ENCODE measurements around the gene TRPV6. TPM values are rescaled to one million over a fixed set of nuclear protein-coding genes. Genes with fewer than 3 reads are reported as not detected.

TRPV6 gene
- polyA plus RNA-seq, 1 experiment, result not detected

- no peak for TF ChIP-seq CTCF (IDR thresholded peaks at IDR 0.05; ENCODE audit: insufficient read depth, low read depth, low read length)
- Histone ChIP-seq H3K4me3 (ENCODE audit: low read depth, low read length) (no peak overlapping the region), H3K36me3 (ENCODE audit: control insufficient read depth, insufficient read depth, low read length) (no peaks in the 10 kb centered on the region), H3K27me3 (ENCODE audit: control insufficient read depth, insufficient read depth, low read length) (peaks cover 3% of the 10 kb centered on the region; the same call in 1 of the 2 replicates)
- DNase-seq (ENCODE audit: low read depth), result no peak
- ChIA-PET POLR2A (no interaction called here), CTCF (interaction anchor here (1.3 to 2.1 kb wide), 3 partner anchors 139 to 351 kb away, joined by 3 to 7 read pairs (median 6); no protein-coding TSS in a partner anchor)
Observed at GRCh38 chr7:142863891-142864685, 21.5 kb downstream of the TRPV6 start.

- CTCF ChIA-PET, result interaction anchor here (0.6 to 2.1 kb wide), 3 partner anchors 18 to 140 kb away, joined by 3 to 7 read pairs (median 6); no protein-coding TSS in a partner anchor
- POLR2A ChIA-PET, result no interaction called here
Observed at GRCh38 chr7:142862786-142863400, 22.7 kb downstream of the TRPV6 start.

GRCh38 chr7:142862351-142862750 lies 23.2 kb downstream of the TRPV6 start:
- no peak overlapping the region for H3K4me3 ChIP-seq (ENCODE audit: low read depth, low read length)
- no peak for TF ChIP-seq CTCF (IDR thresholded peaks at IDR 0.05; ENCODE audit: insufficient read depth, low read depth, low read length)
- peaks cover 3% of the 10 kb centered on the region; the same call in 1 of the 2 replicates for H3K27me3 ChIP-seq (ENCODE audit: control insufficient read depth, insufficient read depth, low read length)
- ChIA-PET CTCF (interaction anchor here (0.6 to 1.1 kb wide), 3 partner anchors 19 to 65 kb away, joined by 3 to 6 read pairs (median 3); no protein-coding TSS in a partner anchor), POLR2A (no interaction called here)
- no peaks in the 10 kb centered on the region for H3K36me3 ChIP-seq (ENCODE audit: control insufficient read depth, insufficient read depth, low read length)
- DNase-seq (ENCODE audit: low read depth), result no peak

More at GRCh38 chr7:142862786-142863400, 22.7 kb downstream of the TRPV6 start:
- H3K4me3 ChIP-seq (ENCODE audit: low read depth, low read length), result no peak overlapping the region
- no peak for DNase-seq (ENCODE audit: low read depth)
- no peak for TF ChIP-seq CTCF (IDR thresholded peaks at IDR 0.05; ENCODE audit: insufficient read depth, low read depth, low read length)
- H3K36me3 ChIP-seq (ENCODE audit: control insufficient read depth, insufficient read depth, low read length), result no peaks in the 10 kb centered on the region
- H3K27me3 ChIP-seq (ENCODE audit: control insufficient read depth, insufficient read depth, low read length), result peaks cover 3% of the 10 kb centered on the region; the same call in 1 of the 2 replicates

- Histone ChIP-seq H3K36me3 (ENCODE audit: control insufficient read depth, insufficient read depth, low read length) (no peaks in the 10 kb centered on the region), H3K27me3 (ENCODE audit: control insufficient read depth, insufficient read depth, low read length) (peaks cover 3% of the 10 kb centered on the region; the same call in 1 of the 2 replicates), H3K4me3 (ENCODE audit: low read depth, low read length) (no peak overlapping the region)
- ChIA-PET CTCF (no interaction called here), POLR2A (no interaction called here)
- no peak for DNase-seq (ENCODE audit: low read depth)
- no peak for TF ChIP-seq CTCF (IDR thresholded peaks at IDR 0.05; ENCODE audit: insufficient read depth, low read depth, low read length)
Observed at GRCh38 chr7:142860968-142861367, 24.6 kb downstream of the TRPV6 start.

GRCh38 chr7:142859829-142860228 lies 25.7 kb downstream of the TRPV6 start:
- peaks cover 7% of the 10 kb centered on the region for H3K27me3 ChIP-seq (ENCODE audit: control insufficient read depth, insufficient read depth, low read length)

More at GRCh38 chr7:142859829-142860228, 25.7 kb downstream of the TRPV6 start:
- CTCF ChIA-PET, result interaction anchor here (0.9 kb wide), 1 partner anchor 143 kb away, joined by 3 read pairs; no protein-coding TSS in a partner anchor
- H3K36me3 ChIP-seq (ENCODE audit: control insufficient read depth, insufficient read depth, low read length), result no peaks in the 10 kb centered on the region
- DNase-seq (ENCODE audit: low read depth), result peak; percentile 16
- H3K4me3 ChIP-seq (ENCODE audit: low read depth, low read length), result no peak overlapping the region
- POLR2A ChIA-PET, result no interaction called here
- TF ChIP-seq CTCF (IDR thresholded peaks at IDR 0.05; ENCODE audit: insufficient read depth, low read depth, low read length), result no peak
